A673 (cell line): ENCODE measurements around the gene SLC36A1.

Experiments used
- CTCF ChIP-seq: fragments of 300-800, 200-600 bp; sonication (generic); conservative IDR thresholded peaks from 2 replicates; pipeline ENCODE4 v1.5.1; 2017; ENCODE audit warnings: low read depth, mild to moderate bottlenecking, antibody characterized with exemption, low read length, moderate library complexity, mixed read lengths
- EZH2 ChIP-seq: fragments of 200-600 bp; sonication (generic); IDR thresholded peaks from 2 replicates; pipeline ENCODE4 v1.6.1; 2017; ENCODE audit warnings: borderline replicate concordance, low read depth, mild to moderate bottlenecking, mixed read lengths, antibody characterized with exemption, low read length; ENCODE audit not compliant: poor library complexity, severe bottlenecking

- TF ChIP-seq CTCF (no peak), EZH2 (no peak)
Measured at GRCh38 chr5:151414536-151414935, 32.9 kb upstream of the SLC36A1 start.
